ENCODE results near the gene SLC23A2.

- no peak for TF ChIP-seq POLR2A (IDR thresholded peaks at IDR 0.05; ENCODE audit: borderline replicate concordance, extremely low read depth, insufficient read depth, insufficient read length)
- no peak for TF ChIP-seq ATF3 (IDR thresholded peaks at IDR 0.05)
These were observed 164.8 kb downstream of the SLC23A2 start for GRCh38 chr20:4836473-4836872.
